GM21526 (cell line): ENCODE results near the gene HBD.
A peak's percentile ranks its signal among the peaks of the same experiment; 100 is the strongest.
"Not testable (repeated sequence)": the region's sequence is repeated elsewhere in the genome, so short reads cannot be mapped to it uniquely, and the experiment has no call there.

Experiments
- ATAC-seq: cut with Tn5 transposase; IDR thresholded peaks from one replicate; pipeline ENCODE4 v1.9.1; 2021; ENCODE audit warnings: moderate library complexity; ENCODE audit not compliant: unreplicated experiment, low FRiP score

Gene HBD

GRCh38 chr11:5234381-5234834 lies at the start of gene HBD:
TSS of gene HBD (minus strand) at chr11:5234483. CDS start at chr11:5234433, 50 bp downstream.
- ATAC-seq: no peak

DNA sequence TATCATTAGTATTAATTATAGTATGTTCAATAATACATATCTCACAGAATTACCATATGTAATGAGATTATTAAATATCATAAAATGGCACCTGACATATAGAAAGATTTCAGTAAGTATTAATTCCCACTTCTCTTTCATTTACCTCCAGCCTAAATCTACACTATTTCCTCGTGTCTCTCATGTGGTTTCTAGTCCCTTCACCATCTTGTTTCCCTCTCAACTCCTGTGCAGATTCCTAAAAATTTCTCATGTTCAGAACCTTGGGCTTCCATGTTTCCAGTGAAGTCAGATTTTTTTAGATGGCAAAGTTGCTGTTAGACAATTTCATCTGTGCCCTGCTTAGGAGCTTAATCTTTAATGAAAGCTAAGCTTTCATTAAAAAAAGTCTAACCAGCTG lies 49.6 kb upstream of the HBD start:
- ATAC-seq: no peak

DNA sequence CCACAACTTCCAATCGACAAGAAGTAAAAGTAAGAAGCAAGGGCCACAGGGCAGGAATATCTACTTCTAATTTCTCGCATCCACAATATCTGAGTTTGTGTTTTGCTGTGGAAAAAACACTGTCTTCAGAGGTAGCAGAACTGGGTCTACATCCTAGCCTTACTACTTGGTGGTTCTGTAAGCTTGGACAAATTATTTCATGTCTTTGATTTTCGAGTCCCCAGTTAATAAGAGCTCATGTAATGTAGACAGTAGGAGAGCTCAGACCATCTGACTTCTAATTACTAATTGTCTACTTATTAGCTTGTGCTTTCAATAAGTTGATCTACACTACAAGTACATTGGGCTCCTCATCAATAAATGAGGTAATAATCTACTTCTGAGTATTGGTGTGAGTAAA lies 48.8 kb upstream of the HBD start:
- no peak for ATAC-seq

DNA sequence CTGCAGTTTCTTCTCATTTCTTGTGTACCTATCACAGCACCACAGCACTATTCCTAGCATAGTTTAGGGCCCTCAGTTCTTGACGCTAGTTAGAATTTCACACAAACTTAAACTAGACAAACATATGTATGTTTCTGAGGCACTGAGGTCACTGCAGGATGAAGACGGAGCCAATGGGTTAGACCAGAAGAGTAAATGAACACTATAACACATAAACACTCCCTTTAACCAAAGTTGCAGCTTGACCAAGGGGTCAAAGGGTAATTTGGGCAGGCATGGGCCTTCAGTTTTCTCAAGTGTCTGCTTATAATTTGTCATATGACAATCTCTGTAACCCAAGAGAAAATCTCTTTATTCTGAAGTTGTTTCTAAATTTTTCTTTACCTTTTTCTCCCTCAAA lies 48.3 kb upstream of the HBD start:
- ATAC-seq: no peak

- no peak for ATAC-seq
Measured at GRCh38 chr11:5281596-5281995, 47.3 kb upstream of the HBD start.

GRCh38 chr11:5280582-5281102 lies 46.4 kb upstream of the HBD start:
- peak; percentile 93 for ATAC-seq

- no peak for ATAC-seq
Measured at GRCh38 chr11:5279471-5280090, 45.3 kb upstream of the HBD start.

DNA sequence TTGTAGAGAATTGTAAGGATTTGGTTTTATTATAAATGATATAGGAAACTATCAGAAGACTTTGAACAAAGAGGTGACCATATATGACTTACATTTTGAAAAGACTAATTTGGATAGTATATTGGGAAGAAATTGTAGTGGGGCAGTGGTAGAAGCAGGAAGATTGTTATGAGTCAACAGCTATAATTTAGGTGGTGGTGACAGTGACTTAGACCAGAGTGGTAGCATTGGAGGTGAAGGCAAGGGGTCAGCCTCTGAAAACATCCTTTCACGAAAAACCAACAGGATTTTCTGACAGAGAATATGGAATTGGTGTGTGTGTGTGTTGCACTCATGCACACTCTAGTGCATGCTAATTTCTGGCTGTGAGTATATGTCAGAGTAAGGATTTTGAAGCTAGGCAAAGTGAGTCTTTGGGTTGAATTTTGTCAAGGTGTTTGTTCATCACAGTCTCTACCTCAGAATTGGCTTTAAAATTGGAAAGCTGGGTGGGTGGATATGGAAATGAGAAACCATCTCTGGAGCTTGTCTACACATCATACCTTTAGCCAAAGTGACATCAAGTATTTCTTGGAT lies 43.6 kb upstream of the HBD start:
- ATAC-seq: peak; percentile 50

- no peak for ATAC-seq
Measured at GRCh38 chr11:5276697-5277096, 42.4 kb upstream of the HBD start.

DNA sequence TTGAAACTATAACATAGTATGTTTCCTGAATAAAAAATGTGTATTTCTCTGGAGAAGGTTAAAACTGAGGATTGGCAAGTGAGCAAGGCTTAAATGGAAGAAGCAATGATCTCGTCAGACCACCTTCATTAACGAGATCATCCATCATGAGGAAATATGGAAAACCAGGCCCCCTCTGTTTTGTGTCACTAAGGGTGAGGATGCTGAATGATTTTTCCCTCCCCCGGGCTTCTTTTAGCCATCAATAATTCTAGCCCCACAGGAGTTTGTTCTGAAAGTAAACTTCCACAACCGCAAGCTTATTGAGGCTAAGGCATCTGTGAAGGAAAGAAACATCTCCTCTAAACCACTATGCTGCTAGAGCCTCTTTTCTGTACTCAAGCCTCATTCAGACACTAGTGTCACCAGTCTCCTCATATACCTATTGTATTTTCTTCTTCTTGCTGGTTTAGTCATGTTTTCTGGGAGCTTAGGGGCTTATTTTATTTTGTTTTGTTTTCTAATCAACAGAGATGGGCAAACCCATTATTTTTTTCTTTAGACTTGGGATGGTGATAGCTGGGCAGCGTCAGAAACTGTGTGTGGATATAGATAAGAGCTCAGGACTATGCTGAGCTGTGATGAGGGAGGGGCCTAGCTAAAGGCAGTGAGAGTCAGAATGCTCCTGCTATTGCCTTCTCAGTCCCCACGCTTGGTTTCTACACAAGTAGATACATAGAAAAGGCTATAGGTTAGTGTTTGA lies 41.3 kb upstream of the HBD start:
- no peak for ATAC-seq

DNA sequence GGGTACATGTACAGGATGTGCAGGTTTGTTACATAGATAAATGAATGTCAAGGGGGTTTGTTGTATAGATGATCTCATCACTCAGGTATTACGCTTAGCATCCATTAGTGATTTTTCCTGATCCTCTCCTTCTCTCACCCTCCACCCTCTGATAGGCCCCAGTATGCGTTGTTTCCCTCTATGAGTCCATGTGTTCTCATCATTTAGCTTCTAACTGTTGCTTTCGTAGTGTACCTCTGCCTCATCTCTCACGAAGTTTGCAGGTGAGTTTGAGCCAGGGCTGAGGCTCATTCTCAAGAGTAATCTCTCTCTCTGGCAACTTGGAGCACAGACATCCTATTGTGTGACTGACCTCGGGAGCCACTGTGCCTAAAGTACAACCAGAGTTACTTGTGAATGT lies 40.1 kb upstream of the HBD start:
- ATAC-seq: no peak

DNA sequence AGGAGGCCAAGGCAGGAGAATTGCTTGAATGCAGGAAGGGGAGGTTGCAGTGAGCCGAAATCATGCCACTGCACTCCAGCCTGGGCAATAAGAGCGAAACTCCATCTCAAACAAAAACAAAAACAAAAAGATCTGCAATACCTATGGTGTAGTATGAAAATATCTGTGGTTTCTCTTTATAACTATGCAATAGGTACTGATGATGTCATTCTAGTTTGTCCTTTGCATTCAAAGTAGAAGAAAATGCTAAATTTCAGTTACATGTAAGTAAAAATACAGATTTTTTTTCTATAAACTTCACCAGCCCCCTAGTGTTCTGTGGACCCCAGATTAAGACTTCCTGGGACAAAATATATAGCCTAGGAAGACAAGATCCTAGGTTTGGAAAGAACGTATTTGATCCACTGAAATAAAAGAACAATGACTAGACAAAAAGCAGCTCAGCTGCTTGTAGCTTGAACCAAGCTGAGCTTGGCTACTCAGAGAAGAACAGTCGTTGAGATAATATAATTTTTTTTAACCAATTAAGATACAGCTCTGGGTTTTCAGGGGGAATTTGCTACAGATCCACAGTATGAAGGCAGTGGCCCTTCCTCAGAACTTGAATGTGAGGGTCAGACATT lies 38.2 kb upstream of the HBD start:
- ATAC-seq: no peak

GRCh38 chr11:5269715-5270147 lies 35.4 kb upstream of the HBD start, which contains the start of gene HBE1:
TSS of gene HBE1 (minus strand) at chr11:5269945. CDS start at chr11:5269890, 55 bp downstream.
- no peak for ATAC-seq

GRCh38 chr11:5267033-5267563 lies 32.8 kb upstream of the HBD start:
- ATAC-seq: no peak

GRCh38 chr11:5266609-5267008 lies 32.3 kb upstream of the HBD start:
- ATAC-seq: no peak

GRCh38 chr11:5265832-5266231 lies 31.5 kb upstream of the HBD start:
- ATAC-seq: no peak

GRCh38 chr11:5258543-5259262 lies 24.4 kb upstream of the HBD start:
- ATAC-seq: no peak

DNA sequence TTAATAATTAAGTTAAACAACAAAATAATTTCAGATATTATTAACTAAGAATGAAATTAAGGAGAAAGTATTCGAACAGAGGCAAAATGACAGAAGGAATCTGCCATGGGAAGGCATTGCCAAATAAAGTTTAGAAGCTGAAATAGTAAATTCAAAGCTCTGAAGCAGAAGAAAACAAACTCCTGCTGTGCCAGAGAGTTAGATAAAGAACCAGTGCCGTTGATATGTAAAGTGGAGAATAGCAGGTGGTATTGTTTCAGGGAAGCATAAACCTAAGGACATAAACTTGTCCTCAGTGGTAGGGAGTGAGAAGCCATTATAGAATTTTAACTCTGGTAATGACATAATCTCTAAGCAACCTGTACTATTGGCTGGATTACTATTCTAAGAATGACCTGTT lies 23.0 kb upstream of the HBD start:
- ATAC-seq: no peak

DNA sequence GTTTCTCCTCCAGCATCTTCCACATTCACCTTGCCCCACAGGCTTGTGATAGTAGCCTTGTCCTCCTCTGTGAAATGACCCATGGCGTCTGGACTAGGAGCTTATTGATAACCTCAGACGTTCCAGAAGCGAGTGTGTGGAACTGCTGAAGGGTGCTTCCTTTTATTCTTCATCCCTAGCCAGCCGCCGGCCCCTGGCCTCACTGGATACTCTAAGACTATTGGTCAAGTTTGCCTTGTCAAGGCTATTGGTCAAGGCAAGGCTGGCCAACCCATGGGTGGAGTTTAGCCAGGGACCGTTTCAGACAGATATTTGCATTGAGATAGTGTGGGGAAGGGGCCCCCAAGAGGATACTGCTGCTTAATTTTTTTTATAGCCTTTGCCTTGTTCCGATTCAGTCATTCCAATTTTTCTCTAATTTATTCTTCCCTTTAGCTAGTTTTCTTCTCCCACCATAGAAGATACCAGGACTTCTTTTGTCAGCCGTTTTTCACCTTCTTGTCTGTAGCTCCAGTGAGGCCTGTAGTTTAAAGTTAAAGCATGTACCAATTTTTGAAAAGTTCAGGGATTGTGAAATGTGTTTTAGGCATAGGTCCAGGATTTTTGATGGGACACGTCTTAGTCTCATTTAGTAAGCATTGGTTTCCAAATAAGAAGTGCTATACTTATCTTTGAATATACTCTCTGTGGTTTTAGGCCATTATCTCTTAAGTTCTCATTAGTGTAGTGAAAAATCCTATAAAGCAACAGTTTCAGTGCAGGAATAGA lies 20.5 kb upstream of the HBD start, which contains the start of gene HBG2:
Gene HBG2 (minus strand): TSS at position 136 of the 768 bp plus-strand sequence. CDS start 53 bp downstream, at position 83.
- ATAC-seq: not testable (repeated sequence)
